GM12878 (cell line): ENCODE measurements around the gene NDE1. TPM values are rescaled to one million over a fixed set of nuclear protein-coding genes. Genes with fewer than 3 reads are reported as not detected.

ENCODE experiments used
- BCL11A ChIP-seq: IDR thresholded peaks from 2 replicates; pipeline ENCODE4 v1.6.1; 2011; ENCODE audit warnings: low read depth, low read length
- BHLHE40 ChIP-seq, 2 experiments: fragments of 450-650 bp in 1 of 2; IDR thresholded peaks; 2 replicates each; pipeline ENCODE4 v1.6.1; 2011 to 2017; ENCODE audit warnings: low read depth in 2 of 2, borderline replicate concordance in 1 of 2, improper control_type of control experiment in 1 of 2, low read length in 1 of 2, mild to moderate bottlenecking in 1 of 2
- BMI1 ChIP-seq: fragments of 450-650 bp; IDR thresholded peaks from 2 replicates; pipeline ENCODE4 v1.6.1; 2016; ENCODE audit warnings: mild to moderate bottlenecking, moderate library complexity, borderline replicate concordance
- CREB1 ChIP-seq: IDR thresholded peaks from 2 replicates; pipeline ENCODE4 v1.6.1; 2012; ENCODE audit warnings: low read depth, mild to moderate bottlenecking, inconsistent platforms
- EP300 ChIP-seq, 2 experiments: fragments of 150-350 bp in 1 of 2; IDR thresholded peaks; 2 replicates each; pipeline ENCODE4 v1.6.1; 2011 to 2012; ENCODE audit warnings: low read depth in 2 of 2, low read length in 2 of 2, borderline replicate concordance in 1 of 2, improper control_type of control experiment in 1 of 2, inconsistent platforms in 1 of 2; ENCODE audit not compliant: control insufficient read depth in 1 of 2
- ESRRA ChIP-seq: IDR thresholded peaks from 2 replicates; pipeline ENCODE4 v1.6.1; 2012; ENCODE audit warnings: mild to moderate bottlenecking, low read length, improper control_type of control experiment
- HDAC2 ChIP-seq: fragments of 200-600 bp; sonication (generic); IDR thresholded peaks from 2 replicates; pipeline ENCODE4 v1.6.1; 2017
- IRF5 ChIP-seq: fragments of 450-650 bp; IDR thresholded peaks from 2 replicates; pipeline ENCODE4 v1.6.1; 2017; ENCODE audit warnings: borderline replicate concordance
- MXI1 ChIP-seq: fragments of 150-350 bp; IDR thresholded peaks from 2 replicates; pipeline ENCODE4 v1.6.1; 2011; ENCODE audit warnings: low read depth, mild to moderate bottlenecking, inconsistent platforms, low read length, improper control_type of control experiment
- NR2C1 ChIP-seq: fragments of 450-650 bp; IDR thresholded peaks from 2 replicates; pipeline ENCODE4 v1.6.1; 2017; ENCODE audit warnings: antibody characterized with exemption, mild to moderate bottlenecking, moderate library complexity
- POU2F2 ChIP-seq: IDR thresholded peaks from 3 replicates; pipeline ENCODE4 v1.6.1; 2011; ENCODE audit warnings: low read depth, mild to moderate bottlenecking, low read length, borderline replicate concordance
- RCOR1 ChIP-seq: conservative IDR thresholded peaks from 2 replicates; pipeline ENCODE4 v1.6.1; 2012; ENCODE audit warnings: low read depth, low read length, improper control_type of control experiment
- SRF ChIP-seq, 2 experiments: IDR thresholded peaks; 2 replicates each; pipeline ENCODE4 v1.6.1; 2011; ENCODE audit warnings: low read depth in 2 of 2, low read length in 2 of 2, mild to moderate bottlenecking in 1 of 2, moderate library complexity in 1 of 2
- TARDBP ChIP-seq: IDR thresholded peaks from 2 replicates; pipeline ENCODE4 v1.6.1; 2016; ENCODE audit warnings: borderline replicate concordance
- TCF7 ChIP-seq: IDR thresholded peaks from 2 replicates; pipeline ENCODE4 v1.6.1; 2014; ENCODE audit warnings: antibody characterized with exemption, borderline replicate concordance
- ZNF24 ChIP-seq: fragments of 450-650 bp; IDR thresholded peaks from 2 replicates; pipeline ENCODE4 v1.6.1; 2017; ENCODE audit warnings: antibody characterized with exemption, mild to moderate bottlenecking
- ZNF274 ChIP-seq: IDR thresholded peaks from one replicate; pipeline ENCODE4 v1.8.0; 2011; ENCODE audit not compliant: insufficient read length, insufficient read depth
- ZSCAN29 ChIP-seq: fragments of 450-650 bp; IDR thresholded peaks from 2 replicates; pipeline ENCODE4 v1.6.1; 2017; ENCODE audit warnings: mild to moderate bottlenecking, moderate library complexity
- polyA plus RNA-seq, 11 experiments: library from polyadenylated mRNA; depleted of rRNA in 4 of 11; unstranded in 6 of 11; stranded (reverse) in 5 of 11; fragments of >200 nt; fragmentation: Nextera tagmentation in 4 of 11; fragmentation: Illumina TruSeq in 1 of 11; extraction: Ambion mirVana in 4 of 11; extraction: Trizol in 1 of 11; gene quantifications; 1 replicate in 1 of 11; 2 replicates in 10 of 11; pipeline versions ENCODE4 v1.2.1 to v1.2.3, GENCODE V29; 2011 to 2016; ENCODE audit warnings: inconsistent platforms in 2 of 11, missing spikeins in 2 of 11, low read depth in 1 of 11
- total RNA-seq, 4 experiments: library from RNA; depleted of rRNA in 3 of 4; stranded (reverse); fragments of >200 nt in 3 of 4; fragmentation: Illumina TruSeq in 1 of 4; extraction: Trizol in 1 of 4; gene quantifications; 2 replicates each; pipeline versions ENCODE4 v1.2.1 to v1.2.3, GENCODE V29; 2013 to 2021
- TF ChIP-seq, protein P1 (sequence below): fragments of 450-650 bp; IDR thresholded peaks from 2 replicates; pipeline ENCODE4 v1.6.1; 2017; ENCODE audit warnings: mild to moderate bottlenecking
- TF ChIP-seq, protein P2 (sequence below): fragments of 450-650 bp; IDR thresholded peaks from 2 replicates; pipeline ENCODE4 v1.6.1; 2016; ENCODE audit warnings: mild to moderate bottlenecking
- TF ChIP-seq, protein P3 (sequence below): IDR thresholded peaks from 2 replicates; pipeline ENCODE4 v1.6.1; 2011; ENCODE audit warnings: borderline replicate concordance, low read depth, mild to moderate bottlenecking, moderate library complexity, low read length; ENCODE audit not compliant: insufficient read depth, poor library complexity, severe bottlenecking
- TF ChIP-seq, protein P4 (sequence below): fragments of 450-650 bp; IDR thresholded peaks from 2 replicates; pipeline ENCODE4 v1.6.1; 2018; ENCODE audit warnings: mild to moderate bottlenecking, low read depth, moderate library complexity; ENCODE audit not compliant: partially characterized antibody

The NDE1 gene
- total and polyA plus RNA-seq, 10 of the 15 experiments (the other 5 are each of a cell fraction or from before 2014, with no cell fraction given), result 5.7 to 148 (median 87.8) TPM

DNA sequence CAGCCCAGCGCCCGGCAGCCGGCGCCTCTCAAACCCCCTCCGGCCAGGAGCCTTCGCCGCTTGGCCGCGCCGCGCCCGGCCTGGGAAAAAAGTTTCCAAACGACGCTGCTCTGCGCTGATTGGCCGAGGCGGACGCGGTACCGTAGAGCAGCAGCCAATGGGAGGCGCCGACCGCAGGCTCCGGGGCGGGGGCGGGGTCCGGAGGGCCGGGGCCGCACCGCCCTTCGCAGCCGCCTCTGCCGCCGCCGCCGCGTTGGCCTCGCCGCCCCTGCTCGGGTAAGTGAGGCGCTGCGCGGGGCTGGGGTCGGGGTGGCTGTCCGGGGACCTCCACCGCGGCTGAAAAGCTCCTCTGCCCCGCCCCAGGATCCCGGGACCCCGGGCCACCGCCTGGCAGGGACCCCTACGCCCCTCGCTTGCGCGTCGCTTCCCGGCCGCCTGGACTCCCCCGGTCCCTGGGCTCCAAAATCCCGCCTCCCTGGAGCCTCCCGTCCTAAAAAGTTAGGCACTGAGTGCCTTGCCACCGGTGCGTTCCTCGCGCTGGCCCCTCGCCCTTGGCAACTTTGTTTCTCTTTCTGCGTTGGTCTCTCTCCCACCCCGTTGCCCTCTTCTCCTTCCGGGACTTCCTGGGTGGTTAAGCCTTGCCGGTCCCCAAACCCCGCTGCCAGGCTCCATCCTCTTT lies at the start of gene NDE1 (continued):
- TF ChIP-seq ZNF274, result no peak
- TF ChIP-seq TARDBP, result no peak
- TF ChIP-seq BCL11A, result no peak
- no peak for TF ChIP-seq RCOR1
- no peak for TF ChIP-seq BMI1
- TF ChIP-seq, protein P1, sequence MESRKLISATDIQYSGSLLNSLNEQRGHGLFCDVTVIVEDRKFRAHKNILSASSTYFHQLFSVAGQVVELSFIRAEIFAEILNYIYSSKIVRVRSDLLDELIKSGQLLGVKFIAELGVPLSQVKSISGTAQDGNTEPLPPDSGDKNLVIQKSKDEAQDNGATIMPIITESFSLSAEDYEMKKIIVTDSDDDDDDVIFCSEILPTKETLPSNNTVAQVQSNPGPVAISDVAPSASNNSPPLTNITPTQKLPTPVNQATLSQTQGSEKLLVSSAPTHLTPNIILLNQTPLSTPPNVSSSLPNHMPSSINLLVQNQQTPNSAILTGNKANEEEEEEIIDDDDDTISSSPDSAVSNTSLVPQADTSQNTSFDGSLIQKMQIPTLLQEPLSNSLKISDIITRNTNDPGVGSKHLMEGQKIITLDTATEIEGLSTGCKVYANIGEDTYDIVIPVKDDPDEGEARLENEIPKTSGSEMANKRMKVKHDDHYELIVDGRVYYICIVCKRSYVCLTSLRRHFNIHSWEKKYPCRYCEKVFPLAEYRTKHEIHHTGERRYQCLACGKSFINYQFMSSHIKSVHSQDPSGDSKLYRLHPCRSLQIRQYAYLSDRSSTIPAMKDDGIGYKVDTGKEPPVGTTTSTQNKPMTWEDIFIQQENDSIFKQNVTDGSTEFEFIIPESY, result no peak
- TF ChIP-seq, protein P2, sequence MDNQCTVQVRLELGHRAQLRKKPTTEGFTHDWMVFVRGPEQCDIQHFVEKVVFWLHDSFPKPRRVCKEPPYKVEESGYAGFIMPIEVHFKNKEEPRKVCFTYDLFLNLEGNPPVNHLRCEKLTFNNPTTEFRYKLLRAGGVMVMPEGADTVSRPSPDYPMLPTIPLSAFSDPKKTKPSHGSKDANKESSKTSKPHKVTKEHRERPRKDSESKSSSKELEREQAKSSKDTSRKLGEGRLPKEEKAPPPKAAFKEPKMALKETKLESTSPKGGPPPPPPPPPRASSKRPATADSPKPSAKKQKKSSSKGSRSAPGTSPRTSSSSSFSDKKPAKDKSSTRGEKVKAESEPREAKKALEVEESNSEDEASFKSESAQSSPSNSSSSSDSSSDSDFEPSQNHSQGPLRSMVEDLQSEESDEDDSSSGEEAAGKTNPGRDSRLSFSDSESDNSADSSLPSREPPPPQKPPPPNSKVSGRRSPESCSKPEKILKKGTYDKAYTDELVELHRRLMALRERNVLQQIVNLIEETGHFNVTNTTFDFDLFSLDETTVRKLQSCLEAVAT, result no peak
- TF ChIP-seq, protein P3, sequence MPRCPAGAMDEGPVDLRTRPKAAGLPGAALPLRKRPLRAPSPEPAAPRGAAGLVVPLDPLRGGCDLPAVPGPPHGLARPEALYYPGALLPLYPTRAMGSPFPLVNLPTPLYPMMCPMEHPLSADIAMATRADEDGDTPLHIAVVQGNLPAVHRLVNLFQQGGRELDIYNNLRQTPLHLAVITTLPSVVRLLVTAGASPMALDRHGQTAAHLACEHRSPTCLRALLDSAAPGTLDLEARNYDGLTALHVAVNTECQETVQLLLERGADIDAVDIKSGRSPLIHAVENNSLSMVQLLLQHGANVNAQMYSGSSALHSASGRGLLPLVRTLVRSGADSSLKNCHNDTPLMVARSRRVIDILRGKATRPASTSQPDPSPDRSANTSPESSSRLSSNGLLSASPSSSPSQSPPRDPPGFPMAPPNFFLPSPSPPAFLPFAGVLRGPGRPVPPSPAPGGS, result no peak
- peak; percentile 28; the same call in 1 of the 2 replicates for TF ChIP-seq CREB1
- TF ChIP-seq, protein P4, sequence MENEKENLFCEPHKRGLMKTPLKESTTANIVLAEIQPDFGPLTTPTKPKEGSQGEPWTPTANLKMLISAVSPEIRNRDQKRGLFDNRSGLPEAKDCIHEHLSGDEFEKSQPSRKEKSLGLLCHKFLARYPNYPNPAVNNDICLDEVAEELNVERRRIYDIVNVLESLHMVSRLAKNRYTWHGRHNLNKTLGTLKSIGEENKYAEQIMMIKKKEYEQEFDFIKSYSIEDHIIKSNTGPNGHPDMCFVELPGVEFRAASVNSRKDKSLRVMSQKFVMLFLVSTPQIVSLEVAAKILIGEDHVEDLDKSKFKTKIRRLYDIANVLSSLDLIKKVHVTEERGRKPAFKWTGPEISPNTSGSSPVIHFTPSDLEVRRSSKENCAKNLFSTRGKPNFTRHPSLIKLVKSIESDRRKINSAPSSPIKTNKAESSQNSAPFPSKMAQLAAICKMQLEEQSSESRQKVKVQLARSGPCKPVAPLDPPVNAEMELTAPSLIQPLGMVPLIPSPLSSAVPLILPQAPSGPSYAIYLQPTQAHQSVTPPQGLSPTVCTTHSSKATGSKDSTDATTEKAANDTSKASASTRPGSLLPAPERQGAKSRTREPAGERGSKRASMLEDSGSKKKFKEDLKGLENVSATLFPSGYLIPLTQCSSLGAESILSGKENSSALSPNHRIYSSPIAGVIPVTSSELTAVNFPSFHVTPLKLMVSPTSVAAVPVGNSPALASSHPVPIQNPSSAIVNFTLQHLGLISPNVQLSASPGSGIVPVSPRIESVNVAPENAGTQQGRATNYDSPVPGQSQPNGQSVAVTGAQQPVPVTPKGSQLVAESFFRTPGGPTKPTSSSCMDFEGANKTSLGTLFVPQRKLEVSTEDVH, result no peak
- no peak for TF ChIP-seq ZSCAN29
- 0 out of 2 replicates have a peak, but pooled peaks have one; percentile 28 for TF ChIP-seq ZNF24
- TF ChIP-seq NR2C1, result no peak
- TF ChIP-seq HDAC2, result no peak
- TF ChIP-seq IRF5, result no peak
- peak; percentile 66 for TF ChIP-seq MXI1
- TF ChIP-seq BHLHE40 (IDR thresholded peaks at IDR 0.05; ENCODE audit: borderline replicate concordance in 1 of 2, low read depth in 2 of 2, low read length in 1 of 2), result peak in 1 of 2 experiments; percentile 53; a peak in 2 of 4 replicates
- no peak for TF ChIP-seq SRF (IDR thresholded peaks at IDR 0.05; ENCODE audit: low read depth in 2 of 2, low read length in 2 of 2)
- no peak for TF ChIP-seq ESRRA
- TF ChIP-seq TCF7, result no peak
- no peak for TF ChIP-seq POU2F2
- no peak for TF ChIP-seq EP300 (IDR thresholded peaks at IDR 0.05; ENCODE audit: borderline replicate concordance in 1 of 2, control insufficient read depth in 1 of 2, low read depth in 2 of 2, low read length in 2 of 2)
